B cell (primary cell): ENCODE data around the gene NMUR2.

Experiments
- CTCF ChIP-seq: fragments of 200-600 bp; IDR thresholded peaks from one replicate; pipeline ENCODE4 v1.8.0; 2022; ENCODE audit warnings: antibody characterized with exemption, mild to moderate bottlenecking
- EZH2 ChIP-seq: IDR thresholded peaks from 2 replicates; pipeline ENCODE4 v1.6.1; 2012; ENCODE audit warnings: borderline replicate concordance, low read depth, mild to moderate bottlenecking, moderate library complexity, low read length; ENCODE audit not compliant: insufficient read depth, poor library complexity, severe bottlenecking

GRCh38 chr5:152367554-152367953 is 37.5 kb downstream of the NMUR2 start:
- TF ChIP-seq CTCF = no peak
- TF ChIP-seq EZH2 = no peak
